Measurements from ENCODE around the gene GPR161.

GPR161 gene

DNA sequence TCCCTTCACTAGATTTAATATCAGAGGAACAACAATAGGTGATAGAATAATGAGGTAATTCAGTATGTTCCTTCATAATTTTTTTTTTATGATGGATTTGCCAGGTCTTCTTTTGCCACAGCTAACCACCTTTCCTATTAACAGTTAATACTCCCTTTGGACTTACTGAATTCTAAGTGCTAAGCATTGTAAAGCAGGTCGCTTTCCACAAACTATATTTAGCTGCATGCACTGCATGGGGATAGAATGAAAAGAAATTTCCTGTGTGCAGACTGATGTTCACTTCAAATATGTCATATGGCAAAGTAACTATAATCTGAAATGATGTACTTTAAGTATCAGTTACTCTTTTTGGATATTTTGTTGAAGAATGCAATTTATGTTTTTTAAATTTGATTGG, 85.8 kb downstream of the GPR161 start:
- H3K27ac ChIP-seq, result no peak overlapping the region
- TF ChIP-seq, protein P1, sequence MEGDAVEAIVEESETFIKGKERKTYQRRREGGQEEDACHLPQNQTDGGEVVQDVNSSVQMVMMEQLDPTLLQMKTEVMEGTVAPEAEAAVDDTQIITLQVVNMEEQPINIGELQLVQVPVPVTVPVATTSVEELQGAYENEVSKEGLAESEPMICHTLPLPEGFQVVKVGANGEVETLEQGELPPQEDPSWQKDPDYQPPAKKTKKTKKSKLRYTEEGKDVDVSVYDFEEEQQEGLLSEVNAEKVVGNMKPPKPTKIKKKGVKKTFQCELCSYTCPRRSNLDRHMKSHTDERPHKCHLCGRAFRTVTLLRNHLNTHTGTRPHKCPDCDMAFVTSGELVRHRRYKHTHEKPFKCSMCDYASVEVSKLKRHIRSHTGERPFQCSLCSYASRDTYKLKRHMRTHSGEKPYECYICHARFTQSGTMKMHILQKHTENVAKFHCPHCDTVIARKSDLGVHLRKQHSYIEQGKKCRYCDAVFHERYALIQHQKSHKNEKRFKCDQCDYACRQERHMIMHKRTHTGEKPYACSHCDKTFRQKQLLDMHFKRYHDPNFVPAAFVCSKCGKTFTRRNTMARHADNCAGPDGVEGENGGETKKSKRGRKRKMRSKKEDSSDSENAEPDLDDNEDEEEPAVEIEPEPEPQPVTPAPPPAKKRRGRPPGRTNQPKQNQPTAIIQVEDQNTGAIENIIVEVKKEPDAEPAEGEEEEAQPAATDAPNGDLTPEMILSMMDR (IDR thresholded peaks at IDR 0.05), result no peak
- TF ChIP-seq ZFX (IDR thresholded peaks at IDR 0.05; ENCODE audit: borderline replicate concordance), result no peak

DNA sequence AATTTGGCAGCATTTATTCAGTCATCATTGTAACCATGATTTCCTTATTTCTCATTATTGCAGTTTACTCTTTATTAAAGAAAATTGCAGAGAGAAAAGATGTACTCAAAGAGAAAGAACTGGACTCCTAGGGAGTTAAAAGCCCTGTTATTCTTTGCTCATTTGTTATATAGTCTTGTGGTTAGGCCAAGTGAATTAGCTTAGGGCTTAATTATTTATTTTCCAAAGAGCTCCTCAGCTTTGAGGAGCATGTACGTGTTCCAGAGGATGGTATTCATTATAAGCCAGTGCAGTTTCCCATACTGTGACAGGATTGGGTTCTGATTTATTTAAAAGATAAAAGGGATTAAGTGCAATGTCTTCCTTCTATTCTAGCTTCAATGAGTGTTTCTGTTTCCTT, 86.4 kb downstream of the GPR161 start:
- TF ChIP-seq ZFX (IDR thresholded peaks at IDR 0.05; ENCODE audit: borderline replicate concordance), result no peak
- TF ChIP-seq, protein P1 (IDR thresholded peaks at IDR 0.05), result no peak
- no peak overlapping the region for H3K27ac ChIP-seq

DNA sequence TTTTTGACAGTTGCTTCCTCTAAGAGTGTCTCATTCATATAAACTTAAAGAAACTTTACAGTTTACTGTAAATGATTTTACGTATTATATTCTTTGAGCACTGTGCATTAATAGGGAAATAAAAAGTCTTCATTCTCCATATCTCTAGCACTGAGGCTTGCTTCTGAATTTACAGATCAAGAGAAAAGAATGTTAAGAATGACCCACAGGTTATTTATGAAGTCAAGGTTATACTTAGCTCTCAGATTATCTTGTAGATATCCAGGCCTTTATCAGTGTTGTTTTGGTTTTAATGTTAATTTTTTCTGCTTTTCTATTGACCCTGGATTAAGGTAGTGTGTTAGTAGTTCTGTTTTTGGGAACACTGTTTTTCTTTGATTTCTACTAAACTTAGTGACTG, 91.4 kb downstream of the GPR161 start:
- no peak overlapping the region for H3K27ac ChIP-seq
- TF ChIP-seq, protein P1 (IDR thresholded peaks at IDR 0.05), result no peak
- no peak for TF ChIP-seq ZFX (IDR thresholded peaks at IDR 0.05; ENCODE audit: borderline replicate concordance)

DNA sequence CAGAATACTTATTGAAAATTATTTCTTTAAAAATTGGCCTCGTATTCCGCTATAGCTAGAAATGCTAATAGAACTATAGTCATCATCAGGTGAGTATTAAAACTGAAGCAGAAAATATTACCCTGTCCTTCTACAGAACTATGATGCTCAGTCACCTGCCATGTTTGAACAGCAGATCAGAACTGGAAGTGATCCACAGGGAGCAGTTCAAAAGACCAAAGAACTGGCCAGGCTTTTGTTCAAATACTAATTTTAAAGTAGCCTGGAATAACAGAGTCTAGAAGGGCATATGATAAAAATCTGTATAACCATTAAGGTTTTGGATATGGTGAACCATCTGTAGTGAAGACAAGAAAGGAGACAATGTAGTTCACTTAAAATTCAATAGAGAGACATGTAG, 94.4 kb downstream of the GPR161 start:
- H3K27ac ChIP-seq, result no peak overlapping the region
- TF ChIP-seq ZFX (IDR thresholded peaks at IDR 0.05; ENCODE audit: borderline replicate concordance), result no peak
- TF ChIP-seq, protein P1 (IDR thresholded peaks at IDR 0.05), result no peak

DNA sequence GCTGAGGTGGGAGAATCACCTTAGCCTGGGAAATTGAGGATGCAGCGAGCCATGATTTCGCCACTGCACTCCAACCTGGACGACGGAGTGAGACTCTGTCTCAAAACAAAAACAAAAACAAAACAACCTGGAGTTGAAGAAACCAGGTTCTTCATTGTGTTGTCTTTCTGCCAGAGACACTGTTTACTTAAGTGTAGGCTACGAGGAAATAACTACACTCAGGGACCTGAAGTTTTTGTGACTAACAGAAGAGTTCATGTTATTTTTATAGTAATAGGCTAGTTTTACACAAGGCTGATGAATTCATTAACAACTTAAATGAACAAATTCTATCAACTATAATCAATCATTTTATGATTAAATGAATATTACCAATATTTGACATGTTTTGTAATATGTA, 101.4 kb downstream of the GPR161 start:
- TF ChIP-seq, protein P1 (IDR thresholded peaks at IDR 0.05), result no peak
- TF ChIP-seq ZFX (IDR thresholded peaks at IDR 0.05; ENCODE audit: borderline replicate concordance), result no peak
- no peak overlapping the region for H3K27ac ChIP-seq

DNA sequence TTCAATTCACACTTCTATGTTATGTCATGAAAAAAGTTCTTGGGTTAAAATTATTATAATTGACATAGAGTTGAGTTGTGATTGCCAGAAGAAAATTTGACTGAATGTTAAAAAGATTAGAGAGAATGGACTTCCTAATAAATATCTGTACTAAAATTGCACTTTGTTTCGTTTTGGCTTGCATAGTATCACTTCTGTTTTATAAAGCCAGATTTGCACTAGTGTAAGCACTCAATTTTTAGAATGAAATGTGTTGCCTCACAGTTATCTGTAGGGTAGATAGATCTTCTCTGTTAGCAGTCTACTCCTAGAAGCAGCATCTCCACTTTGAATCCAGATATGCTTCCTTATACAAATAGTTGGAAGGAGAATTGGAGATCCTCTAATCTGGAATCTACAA, 104.7 kb downstream of the GPR161 start:
- TF ChIP-seq, protein P1 (IDR thresholded peaks at IDR 0.05), result no peak
- TF ChIP-seq ZFX (IDR thresholded peaks at IDR 0.05; ENCODE audit: borderline replicate concordance), result no peak
- H3K27ac ChIP-seq, result no peak overlapping the region

DNA sequence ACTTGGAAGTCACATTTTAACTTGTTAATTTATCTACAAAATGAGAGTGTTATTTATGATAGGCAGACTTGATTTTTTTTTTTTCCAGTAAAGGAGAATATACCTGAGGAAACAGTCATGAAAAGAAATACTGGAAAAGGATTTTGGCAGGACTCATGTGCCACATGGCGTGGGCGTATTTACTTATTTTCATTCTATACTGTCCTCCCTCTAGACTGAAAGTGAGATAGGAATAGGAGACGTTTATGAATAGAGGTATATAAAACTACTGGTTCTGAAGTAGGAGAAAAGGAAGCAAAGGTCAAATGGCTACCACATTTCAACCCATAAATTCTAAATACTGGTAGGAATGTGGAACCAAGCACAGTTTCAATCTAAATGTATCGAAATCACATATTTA, 105.1 kb downstream of the GPR161 start:
- H3K27ac ChIP-seq, result no peak overlapping the region

More for the DNA sequence above, 105.1 kb downstream of the GPR161 start:
- TF ChIP-seq, protein P1 (IDR thresholded peaks at IDR 0.05), result no peak
- no peak for TF ChIP-seq ZFX (IDR thresholded peaks at IDR 0.05; ENCODE audit: borderline replicate concordance)

Measured in 22Rv1 (cell line).